HepG2 (cell line): ENCODE data around the gene C19orf73. TPM values are rescaled to one million over a fixed set of nuclear protein-coding genes. Genes with fewer than 3 reads are reported as not detected.

ENCODE experiments used
- CENPT ChIP-seq: sonication (generic); formaldehyde crosslinking; IDR thresholded peaks from 2 replicates; pipeline ENCODE4 v1.8.0; 2022; ENCODE audit warnings: low read depth, mild to moderate bottlenecking, moderate library complexity, missing genetic modification reagents
- CTCF ChIP-seq: sonication (generic); formaldehyde crosslinking; IDR thresholded peaks from 2 replicates; pipeline ENCODE4 v1.5.0; 2020; ENCODE audit warnings: mild to moderate bottlenecking, missing genetic modification reagents, moderate library complexity
- ELK4 ChIP-seq: sonication (generic); formaldehyde crosslinking; IDR thresholded peaks from 2 replicates; pipeline ENCODE4 v1.9.0; 2021; ENCODE audit warnings: missing genetic modification reagents, borderline replicate concordance
- HMG20B ChIP-seq: conservative IDR thresholded peaks from 2 replicates; pipeline ENCODE4 v1.6.1; 2016; ENCODE audit warnings: missing genetic modification reagents, missing compliant biosample characterization
- MEF2D ChIP-seq: sonication (generic); formaldehyde crosslinking; IDR thresholded peaks from 2 replicates; pipeline ENCODE4 v1.5.1; 2020; ENCODE audit warnings: mild to moderate bottlenecking, missing genetic modification reagents
- MXD1 ChIP-seq: sonication (generic); formaldehyde crosslinking; IDR thresholded peaks from 2 replicates; pipeline ENCODE4 v1.4.0; 2020; ENCODE audit warnings: mild to moderate bottlenecking, missing genetic modification reagents
- PCBP2 ChIP-seq: fragments of 200-400 bp; formaldehyde crosslinking; optimal IDR thresholded peaks from 2 replicates; pipeline ENCODE3; 2018; ENCODE audit warnings: low read length, low read depth; ENCODE audit not compliant: poor library complexity, severe bottlenecking
- PRMT3 ChIP-seq: sonication (generic); formaldehyde crosslinking; IDR thresholded peaks from 2 replicates; pipeline ENCODE4 v1.8.1; 2022; ENCODE audit warnings: low read depth, mild to moderate bottlenecking, moderate library complexity, missing genetic modification reagents, borderline replicate concordance
- RXRB ChIP-seq: IDR thresholded peaks from 2 replicates; pipeline ENCODE4 v1.6.1; 2016; ENCODE audit warnings: borderline replicate concordance, missing genetic modification reagents, missing compliant biosample characterization
- TBX3 ChIP-seq: fragments of 450-650 bp; IDR thresholded peaks from 2 replicates; pipeline ENCODE4 v1.6.1; 2017; ENCODE audit warnings: antibody characterized with exemption, mild to moderate bottlenecking, inconsistent platforms, borderline replicate concordance
- THAP8 ChIP-seq: sonication (generic); formaldehyde crosslinking; IDR thresholded peaks from 2 replicates; pipeline ENCODE4 v1.5.1; 2020; ENCODE audit warnings: missing genetic modification reagents, mild to moderate bottlenecking, borderline replicate concordance
- ZMYM3 ChIP-seq: sonication (generic); formaldehyde crosslinking; IDR thresholded peaks from 2 replicates; pipeline ENCODE4 v1.5.1; 2020; ENCODE audit warnings: mild to moderate bottlenecking, missing genetic modification reagents
- ZNF326 ChIP-seq: sonication (generic); formaldehyde crosslinking; IDR thresholded peaks from 2 replicates; pipeline ENCODE4 v1.4.0; 2020; ENCODE audit warnings: missing genetic modification reagents, borderline replicate concordance
- ZNF615 ChIP-seq: sonication (generic); formaldehyde crosslinking; IDR thresholded peaks from 2 replicates; pipeline ENCODE4 v1.5.0; 2020; ENCODE audit warnings: mild to moderate bottlenecking, missing genetic modification reagents, borderline replicate concordance
- ZNF644 ChIP-seq: IDR thresholded peaks from 2 replicates; pipeline ENCODE4 v1.6.1; 2016; ENCODE audit warnings: low read depth
- ZNF704 ChIP-seq: sonication (generic); formaldehyde crosslinking; IDR thresholded peaks from 2 replicates; pipeline ENCODE4 v1.8.1; 2023; ENCODE audit warnings: mild to moderate bottlenecking, inconsistent platforms, moderate library complexity, missing genetic modification reagents, borderline replicate concordance
- ZNF891 ChIP-seq: sonication (generic); formaldehyde crosslinking; IDR thresholded peaks from 2 replicates; pipeline ENCODE4 v1.5.0; 2020; ENCODE audit warnings: mild to moderate bottlenecking, missing genetic modification reagents
- polyA plus RNA-seq, 8 experiments: library from polyadenylated mRNA; depleted of rRNA in 3 of 8; stranded (reverse) in 7 of 8; unstranded in 1 of 8; fragments of >200 nt; fragmentation: Illumina TruSeq in 4 of 8; extraction: Trizol in 4 of 8; gene quantifications; 2 replicates each; pipeline versions ENCODE4 v1.2.1 to v1.2.3, GENCODE V29; 2011 to 2016; ENCODE audit warnings: low read depth in 4 of 8, missing spikeins in 1 of 8, mixed read lengths in 1 of 8; ENCODE audit not compliant: insufficient read depth in 1 of 8
- total RNA-seq, 5 experiments: library from RNA; depleted of rRNA; stranded (reverse); fragments of >200 nt; fragmentation: Illumina TruSeq; extraction: Trizol; gene quantifications; 2 replicates each; pipeline ENCODE4 v1.2.3, GENCODE V29; 2016; ENCODE audit warnings: low read depth in 1 of 5

Gene C19orf73
- total and polyA plus RNA-seq, 2 of the 13 experiments (the other 11 are each of a cell fraction or from before 2014, with no cell fraction given) = 1.4 to 1.5 TPM

GRCh38 chr19:49127674-49128544, 9.0 kb upstream of the C19orf73 start (continued):
- TF ChIP-seq CTCF (CRISPR knock-in tag) (peak; percentile 65), HMG20B (CRISPR knock-in tag) (peak; percentile 87), ZNF326 (CRISPR knock-in tag) (0 out of 2 replicates have a peak, but pooled peaks have one; percentile 58), PCBP2 (no peak), MEF2D (CRISPR knock-in tag) (peak; percentile 68), ZNF704 (CRISPR knock-in tag) (peak; percentile 98), TBX3 (no peak), THAP8 (CRISPR knock-in tag) (no peak), ZNF644 (CRISPR knock-in tag) (no peak), RXRB (CRISPR knock-in tag) (peak; percentile 62; the same call in 1 of the 2 replicates), ZNF615 (CRISPR knock-in tag) (no peak), ZMYM3 (peak; percentile 84; the same call in 1 of the 2 replicates), PRMT3 (CRISPR knock-in tag) (peak; percentile 93; the same call in 1 of the 2 replicates), ELK4 (CRISPR knock-in tag) (no peak; the same call in 1 of the 2 replicates), MXD1 (CRISPR knock-in tag) (peak; percentile 99), ZNF891 (peak; percentile 93; the same call in 1 of the 2 replicates), CENPT (peak; percentile 99)
